ENCODE results near the gene RAMP3. TPM values are rescaled to one million over a fixed set of nuclear protein-coding genes. Genes with fewer than 3 reads are reported as not detected.

RAMP3 gene
- polyA plus RNA-seq, 1 donor (not counting 4 experiments of a cell fraction or from before 2014, with no cell fraction given) = not detected

DNA sequence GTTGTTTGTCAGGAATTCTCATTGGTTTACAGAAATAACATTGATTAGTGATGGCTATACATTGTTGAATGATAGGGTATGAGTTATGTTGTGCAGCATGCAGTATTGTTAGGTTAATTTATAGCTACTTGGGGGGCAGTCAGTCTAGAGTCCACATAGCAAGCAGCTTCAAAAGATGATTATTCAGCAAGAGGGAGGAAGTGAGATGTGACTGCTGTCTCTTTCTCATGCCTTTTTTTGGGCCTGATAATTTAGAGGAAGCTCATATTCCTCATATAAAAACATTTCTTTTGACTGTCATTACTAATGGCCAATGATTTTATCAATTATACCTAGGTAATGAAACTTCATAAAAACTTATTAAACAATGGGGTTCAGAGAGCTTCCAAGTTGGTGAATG is 42.7 kb upstream of the RAMP3 start:
- no peak overlapping the region for H3K9ac ChIP-seq (ENCODE audit: control insufficient read depth, extremely low read depth, insufficient read depth, low read length)
- H3K4me3 ChIP-seq (ENCODE audit: control insufficient read depth in 2 of 3, extremely low read depth in 1 of 3, insufficient read depth in 2 of 3, low read depth in 1 of 3, low read length in 3 of 3) = no peak overlapping the region
- H4K20me1 ChIP-seq (ENCODE audit: control insufficient read depth, extremely low read depth, insufficient read depth, low read length) = no peaks in the 10 kb centered on the region
- FAIRE-seq = no peak
- no peaks in the 10 kb centered on the region for H3K9me1 ChIP-seq (ENCODE audit: control insufficient read depth, extremely low read depth, insufficient read depth, low read length)
- TF ChIP-seq EZH2 (IDR thresholded peaks at IDR 0.05; ENCODE audit: low read length) = no peak
- TF ChIP-seq, protein P1, sequence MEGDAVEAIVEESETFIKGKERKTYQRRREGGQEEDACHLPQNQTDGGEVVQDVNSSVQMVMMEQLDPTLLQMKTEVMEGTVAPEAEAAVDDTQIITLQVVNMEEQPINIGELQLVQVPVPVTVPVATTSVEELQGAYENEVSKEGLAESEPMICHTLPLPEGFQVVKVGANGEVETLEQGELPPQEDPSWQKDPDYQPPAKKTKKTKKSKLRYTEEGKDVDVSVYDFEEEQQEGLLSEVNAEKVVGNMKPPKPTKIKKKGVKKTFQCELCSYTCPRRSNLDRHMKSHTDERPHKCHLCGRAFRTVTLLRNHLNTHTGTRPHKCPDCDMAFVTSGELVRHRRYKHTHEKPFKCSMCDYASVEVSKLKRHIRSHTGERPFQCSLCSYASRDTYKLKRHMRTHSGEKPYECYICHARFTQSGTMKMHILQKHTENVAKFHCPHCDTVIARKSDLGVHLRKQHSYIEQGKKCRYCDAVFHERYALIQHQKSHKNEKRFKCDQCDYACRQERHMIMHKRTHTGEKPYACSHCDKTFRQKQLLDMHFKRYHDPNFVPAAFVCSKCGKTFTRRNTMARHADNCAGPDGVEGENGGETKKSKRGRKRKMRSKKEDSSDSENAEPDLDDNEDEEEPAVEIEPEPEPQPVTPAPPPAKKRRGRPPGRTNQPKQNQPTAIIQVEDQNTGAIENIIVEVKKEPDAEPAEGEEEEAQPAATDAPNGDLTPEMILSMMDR (optimal IDR thresholded peaks at IDR 0.05 in 1 of 3, IDR thresholded peaks at IDR 0.05 in 1 of 3, conservative IDR thresholded peaks at IDR 0.05 in 1 of 3; ENCODE audit: extremely low read depth in 1 of 3, insufficient read depth in 2 of 3, low read length in 3 of 3) = no peak
- H3K79me2 ChIP-seq (ENCODE audit: control insufficient read depth, insufficient read depth, low read length) = peaks cover 16% of the 10 kb centered on the region
- dilution Hi-C loops (cut with MboI; ENCODE audit: extremely low pct_ligation_motif_present, low sequenced_read_pairs) = no loop called here
- no peaks in the 10 kb centered on the region for H3K9me3 ChIP-seq (ENCODE audit: control insufficient read depth, low read depth, low read length)
- H2AFZ ChIP-seq (ENCODE audit: control insufficient read depth, low read length) = no peak overlapping the region
- H3K4me2 ChIP-seq (ENCODE audit: control insufficient read depth, extremely low read depth, insufficient read depth, low read depth, low read length) = no peak overlapping the region
- no peak for DNase-seq (ENCODE audit: low read depth, low spot score)
- no peaks in the 10 kb centered on the region for H3K27me3 ChIP-seq (ENCODE audit: control insufficient read depth, extremely low read depth, insufficient read depth, low read length)
- peaks cover 0 to 2% of the 10 kb centered on the region in 2 experiments for H3K36me3 ChIP-seq (ENCODE audit: control insufficient read depth in 2 of 2, extremely low read depth in 1 of 2, insufficient read depth in 2 of 2, low read length in 2 of 2)
- no peak overlapping the region for H3K27ac ChIP-seq (ENCODE audit: control insufficient read depth, insufficient read depth, low read length)
- H3K4me1 ChIP-seq (ENCODE audit: control insufficient read depth, extremely low read depth, insufficient read depth, low read length) = peaks cover 6% of the 10 kb centered on the region

DNA sequence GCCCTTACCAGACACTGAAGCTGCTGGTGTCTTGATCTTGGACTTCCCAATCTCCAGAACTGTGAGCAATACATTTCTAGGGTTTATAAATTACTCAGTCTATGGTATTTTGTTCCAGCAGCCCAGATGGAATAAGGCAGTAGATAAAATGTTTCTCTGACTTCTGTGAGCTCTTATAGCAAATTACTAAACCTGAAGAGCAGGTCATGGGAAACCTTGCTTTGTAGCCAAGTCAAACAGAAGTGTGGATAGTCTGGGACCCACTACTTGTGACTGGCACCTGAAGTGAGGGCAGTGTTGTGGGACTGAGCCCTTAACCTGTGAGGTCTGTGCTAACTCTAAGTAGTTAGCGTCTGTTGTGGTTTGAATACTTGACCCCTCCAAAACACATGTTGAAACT is 41.5 kb upstream of the RAMP3 start:
- H3K9me3 ChIP-seq (ENCODE audit: control insufficient read depth, low read depth, low read length) = no peaks in the 10 kb centered on the region
- H3K36me3 ChIP-seq (ENCODE audit: control insufficient read depth in 2 of 2, extremely low read depth in 1 of 2, insufficient read depth in 2 of 2, low read length in 2 of 2) = no peaks in the 10 kb centered on the region
- dilution Hi-C loops (cut with MboI; ENCODE audit: extremely low pct_ligation_motif_present, low sequenced_read_pairs) = no loop called here
- no peak for TF ChIP-seq EZH2 (IDR thresholded peaks at IDR 0.05; ENCODE audit: low read length)
- TF ChIP-seq, protein P1 (optimal IDR thresholded peaks at IDR 0.05 in 1 of 3, IDR thresholded peaks at IDR 0.05 in 1 of 3, conservative IDR thresholded peaks at IDR 0.05 in 1 of 3; ENCODE audit: extremely low read depth in 1 of 3, insufficient read depth in 2 of 3, low read length in 3 of 3) = no peak
- H3K9ac ChIP-seq (ENCODE audit: control insufficient read depth, extremely low read depth, insufficient read depth, low read length) = no peak overlapping the region
- H3K79me2 ChIP-seq (ENCODE audit: control insufficient read depth, insufficient read depth, low read length) = peaks cover 5% of the 10 kb centered on the region
- no peak for FAIRE-seq
- H2AFZ ChIP-seq (ENCODE audit: control insufficient read depth, low read length) = no peak overlapping the region
- H3K27me3 ChIP-seq (ENCODE audit: control insufficient read depth, extremely low read depth, insufficient read depth, low read length) = no peaks in the 10 kb centered on the region
- no peak overlapping the region for H3K27ac ChIP-seq (ENCODE audit: control insufficient read depth, insufficient read depth, low read length)
- H3K4me2 ChIP-seq (ENCODE audit: control insufficient read depth, extremely low read depth, insufficient read depth, low read depth, low read length) = no peak overlapping the region
- H3K9me1 ChIP-seq (ENCODE audit: control insufficient read depth, extremely low read depth, insufficient read depth, low read length) = no peaks in the 10 kb centered on the region
- no peak overlapping the region for H3K4me3 ChIP-seq (ENCODE audit: control insufficient read depth in 2 of 3, extremely low read depth in 1 of 3, insufficient read depth in 2 of 3, low read depth in 1 of 3, low read length in 3 of 3)
- peaks cover 2% of the 10 kb centered on the region for H3K4me1 ChIP-seq (ENCODE audit: control insufficient read depth, extremely low read depth, insufficient read depth, low read length)
- H4K20me1 ChIP-seq (ENCODE audit: control insufficient read depth, extremely low read depth, insufficient read depth, low read length) = no peaks in the 10 kb centered on the region
- DNase-seq (ENCODE audit: low read depth, low spot score) = no peak

Data from keratinocyte (primary cell).